A673 (cell line): ENCODE data around the gene JOSD2. TPM values are rescaled to one million over a fixed set of nuclear protein-coding genes. Genes with fewer than 3 reads are reported as not detected.

ENCODE experiments used
- BruUV-seq: library from RNA; stranded (reverse); fragments of 400-500 nt; replicated peaks from 2 replicates; lab custom pipeline; 2021; lab: Mats Ljungman, UMichigan
- CTCF ChIA-PET: fragments of 300-600 bp; sonication (Branson Sonifier 250); formaldehyde crosslinking; loops from one replicate; lab custom pipeline; 2022; ENCODE audit warnings: antibody characterized with exemption; lab: Charles Lee
- POLR2A ChIA-PET: fragments of 300-600 bp; sonication (Branson Sonifier 250); formaldehyde crosslinking; loops from one replicate; lab custom pipeline; 2022; ENCODE audit warnings: antibody characterized with exemption; ENCODE audit not compliant: low non-redundant PET; lab: Charles Lee
- DNase-seq: peaks from one replicate; pipeline ENCODE4 v3.0.0-alpha.2; 2015; ENCODE audit warnings: low spot score
- H3K27ac ChIP-seq: fragments of 200-600 bp; sonication (generic); 2 replicates; pipeline ENCODE4 v1.5.1; 2016; ENCODE audit warnings: mixed run types, low read depth, mild to moderate bottlenecking, mixed read lengths, antibody characterized with exemption, low read length; ENCODE audit not compliant: poor library complexity, severe bottlenecking
- H3K27me3 ChIP-seq: fragments of 200-600 bp; sonication (generic); replicated peaks from 2 replicates; pipeline ENCODE4 v1.6.1; 2017; ENCODE audit warnings: mixed run types, low read depth, mild to moderate bottlenecking, mixed read lengths, antibody characterized with exemption, low read length; ENCODE audit not compliant: insufficient read depth, poor library complexity
- H3K36me3 ChIP-seq: fragments of 200-600 bp; sonication (generic); 2 replicates; pipeline ENCODE4 v1.6.1; 2016; ENCODE audit warnings: mixed run types, mild to moderate bottlenecking, mixed read lengths, antibody characterized with exemption, low read length; ENCODE audit not compliant: insufficient read depth, poor library complexity, severe bottlenecking
- H3K4me1 ChIP-seq: fragments of 200-600 bp; sonication (generic); 2 replicates; pipeline ENCODE4 v1.6.1; 2017; ENCODE audit warnings: mixed run types, mild to moderate bottlenecking, mixed read lengths, antibody characterized with exemption, low read length; ENCODE audit not compliant: insufficient read depth, poor library complexity, severe bottlenecking
- H3K4me3 ChIP-seq: fragments of 200-600 bp; sonication (generic); 2 replicates; pipeline ENCODE4 v1.5.1; 2016; ENCODE audit warnings: low read depth, mixed run types, mild to moderate bottlenecking, mixed read lengths, low read length; ENCODE audit not compliant: poor library complexity, severe bottlenecking
- H3K9me3 ChIP-seq: fragments of 200-600 bp; sonication (generic); 2 replicates; pipeline ENCODE4 v1.6.1; 2016; ENCODE audit warnings: mixed run types, low read depth, mild to moderate bottlenecking, mixed read lengths, antibody characterized with exemption, low read length; ENCODE audit not compliant: poor library complexity, severe bottlenecking
- CTCF ChIP-seq: fragments of 300-800, 200-600 bp; sonication (generic); conservative IDR thresholded peaks from 2 replicates; pipeline ENCODE4 v1.5.1; 2017; ENCODE audit warnings: low read depth, mild to moderate bottlenecking, antibody characterized with exemption, low read length, moderate library complexity, mixed read lengths
- EZH2 ChIP-seq: fragments of 200-600 bp; sonication (generic); IDR thresholded peaks from 2 replicates; pipeline ENCODE4 v1.6.1; 2017; ENCODE audit warnings: borderline replicate concordance, low read depth, mild to moderate bottlenecking, mixed read lengths, antibody characterized with exemption, low read length; ENCODE audit not compliant: poor library complexity, severe bottlenecking
- intact Hi-C: fragments of 100-400 bp; cut with micrococcal nuclease; formaldehyde crosslinking; loops from one replicate; pipeline ENCODE4 v1.10.0; 2022; ENCODE audit not compliant: unreplicated experiment
- total RNA-seq: library from RNA; stranded (reverse); gene quantifications from 2 replicates; pipeline ENCODE4 v1.2.3, GENCODE V29; 2021

Gene JOSD2
- total RNA-seq, 1 experiment from 2014 or later: 26.8 TPM

GRCh38 chr19:50553134-50553703 lies 42.2 kb upstream of the JOSD2 start:
- ChIA-PET CTCF (interaction anchor here (0.6 kb wide), 1 partner anchor 155 kb away, joined by 3 read pairs; no protein-coding TSS in a partner anchor), POLR2A (no interaction called here)
- no peak overlapping the region for H3K27ac ChIP-seq
- no TSS peak for BruUV-seq
- TF ChIP-seq CTCF: no peak
- TF ChIP-seq EZH2: no peak
- H3K4me3 ChIP-seq: no peak overlapping the region
- H3K9me3 ChIP-seq: no peaks in the 10 kb centered on the region
- intact Hi-C loops: no loop called here
- H3K27me3 ChIP-seq: no peaks in the 10 kb centered on the region
- peaks cover 11% of the 10 kb centered on the region for H3K4me1 ChIP-seq
- H3K36me3 ChIP-seq: no peaks in the 10 kb centered on the region
- no peak for DNase-seq

DNA sequence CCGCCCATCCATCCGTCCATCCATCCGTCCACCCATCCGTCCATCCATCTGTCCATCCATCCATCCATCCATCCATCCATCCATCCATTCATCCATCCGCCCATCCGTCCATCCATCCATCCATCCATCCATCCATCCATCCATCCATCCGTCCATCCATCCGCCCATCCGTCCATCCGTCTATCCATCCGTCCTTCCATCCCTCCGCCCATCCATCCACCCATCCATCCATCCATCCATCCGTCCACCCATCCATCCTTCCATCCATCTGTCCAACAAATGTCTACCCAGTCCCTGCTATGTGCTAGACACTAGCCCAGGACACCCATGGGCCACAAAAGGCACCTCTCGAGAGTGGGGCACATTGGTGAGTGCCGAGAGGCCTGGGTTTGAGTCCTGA lies 41.5 kb upstream of the JOSD2 start:
- TF ChIP-seq CTCF (no peak), EZH2 (no peak)
- DNase-seq: no peak
- CTCF ChIA-PET: interaction anchor here (0.6 kb wide), 1 partner anchor 154 kb away, joined by 3 read pairs; no protein-coding TSS in a partner anchor
- intact Hi-C loops: no loop called here
- H3K9me3 ChIP-seq: no peaks in the 10 kb centered on the region
- POLR2A ChIA-PET: no interaction called here
- no TSS peak for BruUV-seq
- no peaks in the 10 kb centered on the region for H3K36me3 ChIP-seq
- H3K27ac ChIP-seq: no peak overlapping the region
- peaks cover 11% of the 10 kb centered on the region for H3K4me1 ChIP-seq
- H3K27me3 ChIP-seq: no peaks in the 10 kb centered on the region
- H3K4me3 ChIP-seq: no peak overlapping the region

DNA sequence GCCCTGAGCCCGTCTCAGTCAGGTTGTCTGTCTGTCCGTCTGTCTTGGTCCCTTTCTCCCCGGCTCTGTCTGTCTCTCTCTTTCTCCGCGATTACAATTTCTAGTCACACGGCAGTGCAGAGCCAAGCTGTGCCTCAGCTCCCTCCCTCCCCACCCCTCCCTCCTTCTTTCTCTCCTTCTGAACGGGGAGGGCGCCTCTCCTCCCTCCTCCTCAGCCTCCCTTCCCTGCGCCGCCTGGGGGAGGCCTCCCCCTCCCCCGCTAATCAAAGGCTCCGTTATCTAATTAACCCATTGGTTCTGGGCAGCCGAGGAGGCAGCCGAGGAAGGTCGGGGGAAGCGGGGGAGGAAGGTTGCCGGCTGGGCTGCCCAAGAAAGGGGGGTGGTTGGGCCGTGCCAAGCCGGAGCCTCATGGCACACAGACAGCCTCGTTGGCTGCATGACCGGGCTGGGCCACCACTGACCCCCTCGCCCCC lies 40.8 kb upstream of the JOSD2 start:
- Histone ChIP-seq H3K36me3 (no peaks in the 10 kb centered on the region), H3K4me1 (peaks cover 4% of the 10 kb centered on the region), H3K27me3 (no peaks in the 10 kb centered on the region), H3K27ac (no peak overlapping the region), H3K9me3 (no peaks in the 10 kb centered on the region), H3K4me3 (no peak overlapping the region)
- intact Hi-C loops: no loop called here
- POLR2A ChIA-PET: interaction anchor here (0.6 kb wide), 1 partner anchor 149 kb away, joined by 3 read pairs; no protein-coding TSS in a partner anchor
- CTCF ChIA-PET: interaction anchor here (0.8 kb wide), 1 partner anchor 1358 kb away, joined by 9 read pairs; no protein-coding TSS in a partner anchor
- no TSS peak for BruUV-seq
- TF ChIP-seq EZH2: no peak
- TF ChIP-seq CTCF: no peak
- peak; percentile 37 for DNase-seq
